LNCaP clone FGC (cell line): ENCODE measurements around the gene SF1.

Source experiments
- DNase-seq: peaks from one replicate; pipeline ENCODE4 v3.0.0-alpha.2; 2011; ENCODE audit warnings: low read depth
- H3K4me3 ChIP-seq: 2 replicates; pipeline ENCODE4 v1.5.1; 2011; ENCODE audit warnings: mild to moderate bottlenecking, low read depth, low read length, control low read depth
- CTCF ChIP-seq: IDR thresholded peaks from 2 replicates; pipeline ENCODE4 v1.5.1; 2012; ENCODE audit warnings: mild to moderate bottlenecking; ENCODE audit not compliant: control insufficient read depth, insufficient read depth; ENCODE audit errors: extremely low read depth

SF1 gene

GRCh38 chr11:64792482-64792881 lies 14.1 kb upstream of the SF1 start:
- no peak overlapping the region for H3K4me3 ChIP-seq
- no peak for DNase-seq
- no peak for TF ChIP-seq CTCF

- no peak for TF ChIP-seq CTCF
- no peak overlapping the region for H3K4me3 ChIP-seq
- no peak for DNase-seq
Measured at GRCh38 chr11:64791781-64792291, 13.5 kb upstream of the SF1 start.

DNA sequence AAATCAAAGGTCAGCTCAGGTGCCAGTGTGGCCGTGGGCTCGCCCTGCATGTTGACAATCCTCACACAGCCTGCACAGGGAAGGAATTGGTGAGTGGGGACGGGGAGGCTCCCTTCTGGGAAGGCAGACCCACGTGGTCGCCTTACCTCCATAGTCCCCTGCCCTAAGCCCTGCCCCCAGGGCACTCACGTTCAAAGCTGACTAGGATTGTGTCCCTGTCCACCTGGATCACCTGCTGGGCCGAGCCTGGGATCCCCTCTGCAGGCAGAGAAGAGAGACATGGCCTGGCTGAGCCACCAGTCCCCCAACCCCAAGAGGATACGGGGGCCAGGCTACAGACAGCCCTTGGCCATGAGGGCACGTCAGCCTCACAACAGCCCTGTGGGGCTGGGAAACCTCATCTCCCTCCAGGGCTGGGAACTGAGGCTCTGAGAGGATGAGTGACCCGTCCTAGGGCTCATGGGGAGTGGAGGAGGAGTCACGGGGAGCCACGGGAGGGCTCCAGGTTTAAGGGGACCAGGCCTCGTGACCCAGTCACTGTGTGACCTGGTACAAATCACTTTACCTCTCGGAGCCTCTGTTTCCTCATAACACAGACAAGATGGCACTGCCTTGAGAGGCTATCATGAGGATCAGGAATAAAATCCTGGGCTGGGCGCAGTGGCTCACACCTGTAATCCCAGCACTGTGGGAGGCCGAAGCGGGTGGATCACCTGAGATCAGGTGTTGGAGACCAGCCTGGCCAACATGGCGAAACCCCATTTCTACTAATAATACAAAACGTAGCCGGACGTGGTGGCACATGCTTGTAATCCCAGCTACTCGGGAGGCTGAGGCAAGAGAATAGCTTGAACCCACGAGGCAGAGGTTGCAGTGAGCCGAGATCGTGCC lies 12.1 kb upstream of the SF1 start:
- no peak overlapping the region for H3K4me3 ChIP-seq
- no peak for DNase-seq
- no peak for TF ChIP-seq CTCF

- no peak for TF ChIP-seq CTCF
- H3K4me3 ChIP-seq, result no peak overlapping the region
- no peak for DNase-seq
Measured at GRCh38 chr11:64789331-64790204, 11.2 kb upstream of the SF1 start.

DNA sequence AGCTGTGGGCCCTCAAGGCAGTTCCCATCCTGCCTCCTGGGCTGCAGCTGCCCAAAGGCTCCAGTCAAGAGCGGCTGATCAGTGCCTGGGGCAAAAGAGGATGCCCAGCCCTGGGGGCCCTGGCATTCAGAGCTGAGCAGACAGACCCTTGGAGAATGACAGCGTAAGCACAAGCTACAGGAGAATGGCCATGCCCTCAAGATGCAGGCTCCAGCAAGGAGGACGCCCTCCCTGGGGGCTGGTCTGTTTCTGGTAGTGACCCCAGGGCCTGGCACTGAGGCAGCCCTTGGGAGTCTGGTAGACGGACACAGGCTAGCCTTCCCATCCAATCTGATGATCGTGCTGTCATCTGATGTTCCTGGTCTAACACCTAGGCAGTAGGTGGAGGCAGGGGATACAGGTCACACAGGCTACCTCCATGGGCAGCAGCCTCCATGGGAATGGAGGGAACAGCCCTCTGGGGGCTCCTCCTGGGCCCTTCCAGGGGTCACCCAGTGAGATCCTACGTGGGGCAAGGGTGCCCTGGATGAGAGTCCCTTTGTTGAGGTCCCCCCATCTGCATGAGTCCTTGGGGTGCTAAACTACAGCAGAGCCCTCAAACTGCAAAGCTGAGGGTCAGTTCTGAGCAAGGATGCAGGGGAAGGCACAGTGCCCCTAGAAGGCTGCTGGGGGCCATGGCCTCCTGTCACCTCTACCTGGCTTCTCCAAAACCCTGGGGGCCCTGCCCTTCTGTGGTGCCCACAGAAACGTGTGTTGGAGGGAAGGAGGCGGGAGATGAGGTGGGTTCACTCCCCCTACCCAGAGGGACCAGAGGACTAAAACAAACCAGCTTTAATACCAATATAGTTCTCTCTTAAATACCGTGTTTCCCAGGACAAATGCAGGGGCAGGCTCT lies 10.2 kb upstream of the SF1 start:
- DNase-seq, result no peak
- no peak for TF ChIP-seq CTCF
- no peak overlapping the region for H3K4me3 ChIP-seq

DNA sequence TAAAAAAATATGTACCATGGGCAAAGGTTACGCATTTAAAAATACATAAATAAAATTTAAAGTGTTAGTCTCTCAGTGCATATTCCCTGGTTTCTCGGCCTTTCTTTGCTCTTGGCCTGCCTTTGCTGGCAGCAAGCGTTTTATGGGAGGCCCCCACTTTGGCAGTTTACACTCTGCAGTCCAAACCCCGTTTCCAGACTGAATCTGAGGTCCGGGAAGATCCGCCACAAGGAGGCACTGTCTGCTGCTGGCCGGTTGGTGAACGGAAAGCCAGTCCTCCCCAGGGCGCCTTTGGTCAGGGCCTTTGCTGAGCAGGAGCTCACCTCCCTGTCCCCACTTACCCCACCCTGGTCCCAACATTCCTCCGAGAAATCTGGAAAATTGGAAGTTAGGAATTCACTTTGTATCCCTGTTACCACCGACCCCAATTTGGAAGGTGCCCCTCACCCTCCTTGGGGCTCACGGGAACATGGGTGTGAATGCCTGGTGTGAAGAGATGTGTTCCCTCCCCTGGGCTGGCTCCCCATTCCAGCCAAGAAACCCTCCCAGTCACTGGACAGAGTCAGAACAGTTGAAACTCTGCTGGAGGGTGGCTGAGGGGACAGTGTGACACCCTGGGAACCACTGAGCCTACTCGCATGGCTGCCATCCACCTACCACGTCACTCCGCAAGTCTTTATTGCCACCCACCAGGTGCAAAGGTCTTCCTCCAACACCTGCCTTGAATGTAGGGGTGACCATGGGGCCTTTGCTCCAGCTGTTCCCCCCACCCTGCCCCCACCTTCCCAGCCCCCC lies 9.4 kb upstream of the SF1 start:
- peak; percentile 55 for TF ChIP-seq CTCF
- DNase-seq, result no peak
- no peak overlapping the region for H3K4me3 ChIP-seq
